HepG2 (cell line): Measurements from ENCODE around the gene COL5A2.

Source experiments
- MEIS1 ChIP-seq: sonication (generic); formaldehyde crosslinking; IDR thresholded peaks from 2 replicates; pipeline ENCODE4 v1.9.0; 2021; ENCODE audit warnings: mild to moderate bottlenecking, missing genetic modification reagents, moderate library complexity, borderline replicate concordance
- PCBP1 ChIP-seq: fragments of 200-400 bp; formaldehyde crosslinking; IDR thresholded peaks from 2 replicates; pipeline ENCODE4 v1.6.1; 2017; ENCODE audit warnings: mild to moderate bottlenecking, low read depth, low read length, borderline replicate concordance
- U2AF1 ChIP-seq: fragments of 200-400 bp; formaldehyde crosslinking; optimal IDR thresholded peaks from 2 replicates; pipeline ENCODE3; 2017; ENCODE audit warnings: mild to moderate bottlenecking, low read depth, low read length
- TF ChIP-seq, protein P1 (sequence below): sonication (generic); formaldehyde crosslinking; IDR thresholded peaks from 2 replicates; pipeline ENCODE4 v1.4.0; 2020; ENCODE audit warnings: missing genetic modification reagents

DNA sequence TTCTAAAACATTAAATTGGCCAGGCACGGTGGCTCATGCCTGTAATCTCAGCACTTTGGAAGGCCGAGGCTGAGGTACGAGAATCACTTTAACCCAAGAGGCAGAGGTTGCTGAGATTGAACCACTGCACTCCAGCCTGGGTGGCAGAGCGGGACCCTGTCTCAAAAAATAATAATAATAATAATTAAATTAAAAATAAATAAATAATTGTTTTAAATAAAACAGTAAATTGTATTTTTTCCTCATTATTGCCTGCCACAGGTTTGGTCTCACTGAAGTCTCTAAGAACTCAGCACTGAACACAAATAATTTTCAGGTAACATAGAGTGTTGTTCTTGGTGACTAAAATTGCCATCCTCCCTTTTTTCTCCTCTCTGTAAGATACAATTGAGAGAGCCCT lies 19.8 kb downstream of the COL5A2 start:
- TF ChIP-seq PCBP1, result no peak
- no peak for TF ChIP-seq U2AF1
- TF ChIP-seq MEIS1 (CRISPR knock-in tag), result no peak
- TF ChIP-seq, protein P1, sequence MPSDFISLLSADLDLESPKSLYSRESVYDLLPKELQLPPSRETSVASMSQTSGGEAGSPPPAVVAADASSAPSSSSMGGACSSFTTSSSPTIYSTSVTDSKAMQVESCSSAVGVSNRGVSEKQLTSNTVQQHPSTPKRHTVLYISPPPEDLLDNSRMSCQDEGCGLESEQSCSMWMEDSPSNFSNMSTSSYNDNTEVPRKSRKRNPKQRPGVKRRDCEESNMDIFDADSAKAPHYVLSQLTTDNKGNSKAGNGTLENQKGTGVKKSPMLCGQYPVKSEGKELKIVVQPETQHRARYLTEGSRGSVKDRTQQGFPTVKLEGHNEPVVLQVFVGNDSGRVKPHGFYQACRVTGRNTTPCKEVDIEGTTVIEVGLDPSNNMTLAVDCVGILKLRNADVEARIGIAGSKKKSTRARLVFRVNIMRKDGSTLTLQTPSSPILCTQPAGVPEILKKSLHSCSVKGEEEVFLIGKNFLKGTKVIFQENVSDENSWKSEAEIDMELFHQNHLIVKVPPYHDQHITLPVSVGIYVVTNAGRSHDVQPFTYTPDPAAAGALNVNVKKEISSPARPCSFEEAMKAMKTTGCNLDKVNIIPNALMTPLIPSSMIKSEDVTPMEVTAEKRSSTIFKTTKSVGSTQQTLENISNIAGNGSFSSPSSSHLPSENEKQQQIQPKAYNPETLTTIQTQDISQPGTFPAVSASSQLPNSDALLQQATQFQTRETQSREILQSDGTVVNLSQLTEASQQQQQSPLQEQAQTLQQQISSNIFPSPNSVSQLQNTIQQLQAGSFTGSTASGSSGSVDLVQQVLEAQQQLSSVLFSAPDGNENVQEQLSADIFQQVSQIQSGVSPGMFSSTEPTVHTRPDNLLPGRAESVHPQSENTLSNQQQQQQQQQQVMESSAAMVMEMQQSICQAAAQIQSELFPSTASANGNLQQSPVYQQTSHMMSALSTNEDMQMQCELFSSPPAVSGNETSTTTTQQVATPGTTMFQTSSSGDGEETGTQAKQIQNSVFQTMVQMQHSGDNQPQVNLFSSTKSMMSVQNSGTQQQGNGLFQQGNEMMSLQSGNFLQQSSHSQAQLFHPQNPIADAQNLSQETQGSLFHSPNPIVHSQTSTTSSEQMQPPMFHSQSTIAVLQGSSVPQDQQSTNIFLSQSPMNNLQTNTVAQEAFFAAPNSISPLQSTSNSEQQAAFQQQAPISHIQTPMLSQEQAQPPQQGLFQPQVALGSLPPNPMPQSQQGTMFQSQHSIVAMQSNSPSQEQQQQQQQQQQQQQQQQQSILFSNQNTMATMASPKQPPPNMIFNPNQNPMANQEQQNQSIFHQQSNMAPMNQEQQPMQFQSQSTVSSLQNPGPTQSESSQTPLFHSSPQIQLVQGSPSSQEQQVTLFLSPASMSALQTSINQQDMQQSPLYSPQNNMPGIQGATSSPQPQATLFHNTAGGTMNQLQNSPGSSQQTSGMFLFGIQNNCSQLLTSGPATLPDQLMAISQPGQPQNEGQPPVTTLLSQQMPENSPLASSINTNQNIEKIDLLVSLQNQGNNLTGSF (CRISPR knock-in tag), result no peak
